Suppressor macrophage (primary cell): ENCODE results near the gene XPC.

Source experiments
- DNase-seq, 4 experiments: peaks; one replicate each; pipeline ENCODE4 v3.0.0-alpha.2; 2020 to 2022

The XPC gene

DNA sequence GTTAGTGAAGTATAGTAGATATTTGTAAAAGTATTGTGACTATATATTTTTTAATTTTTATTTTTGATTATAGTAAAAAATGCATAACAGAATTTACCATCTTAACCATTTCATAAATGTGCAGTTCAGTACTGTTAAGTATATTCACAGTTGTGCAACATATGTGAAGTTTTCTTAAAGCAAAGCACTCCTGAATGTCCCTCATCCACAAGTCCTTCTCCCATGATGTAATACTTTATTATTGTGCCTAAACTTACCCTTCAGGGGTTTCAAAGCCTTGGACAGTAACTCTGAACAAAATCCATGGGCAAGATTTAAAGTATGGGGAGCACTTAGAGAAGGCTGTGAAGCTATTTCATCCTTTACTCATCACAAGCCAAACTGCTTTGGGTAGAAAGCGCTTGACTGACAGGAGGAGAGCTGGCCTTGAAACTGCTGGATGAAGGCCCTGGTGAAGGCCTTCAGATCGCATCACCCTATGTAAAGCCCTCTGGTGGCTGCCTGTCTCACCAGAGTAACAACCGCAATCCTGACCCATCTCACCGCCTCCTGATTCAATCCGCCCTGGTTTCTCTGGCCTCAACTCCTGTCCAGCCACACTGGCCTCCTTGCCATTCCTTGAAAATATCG, 28.3 kb upstream of the XPC start:
- no peak for DNase-seq

DNA sequence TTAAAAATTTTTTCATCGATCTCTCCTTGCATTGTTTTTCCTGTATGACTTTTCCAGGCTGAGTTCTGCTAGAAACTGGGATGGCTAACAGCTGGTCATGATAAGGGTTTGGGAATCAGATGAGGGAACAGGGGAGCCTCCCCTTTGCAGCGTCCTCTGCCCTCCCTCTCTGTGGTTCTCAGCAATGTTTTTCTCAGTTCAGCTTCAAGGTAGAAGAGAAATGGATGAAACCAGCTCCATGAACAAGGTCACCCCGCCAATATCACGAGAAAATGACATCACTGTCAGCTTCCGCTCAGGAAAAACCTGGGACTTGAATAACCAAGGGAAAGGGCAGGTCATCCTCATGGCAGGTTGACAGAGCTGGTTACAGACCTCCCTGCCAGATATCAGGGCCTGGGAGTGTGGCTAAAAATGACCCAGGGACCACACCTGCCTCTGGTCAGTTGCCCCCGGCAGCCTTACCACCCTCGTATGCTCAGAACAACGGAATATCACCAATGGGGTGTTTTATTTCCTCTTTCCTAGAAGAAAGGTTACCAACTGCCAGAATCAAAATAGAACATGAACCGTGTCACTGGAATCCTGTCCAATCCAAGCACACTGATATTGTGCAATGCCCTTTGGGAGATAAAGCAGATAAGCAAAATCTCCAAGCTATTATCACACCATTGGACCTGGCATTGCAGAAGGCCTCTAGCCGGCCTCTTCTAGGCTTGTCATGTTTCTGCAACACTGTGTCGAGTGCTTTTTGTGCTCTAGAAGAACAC, 26.3 kb upstream of the XPC start:
- DNase-seq: peak in 3 of 4 experiments; percentile 9 to 50 (median 25)

DNA sequence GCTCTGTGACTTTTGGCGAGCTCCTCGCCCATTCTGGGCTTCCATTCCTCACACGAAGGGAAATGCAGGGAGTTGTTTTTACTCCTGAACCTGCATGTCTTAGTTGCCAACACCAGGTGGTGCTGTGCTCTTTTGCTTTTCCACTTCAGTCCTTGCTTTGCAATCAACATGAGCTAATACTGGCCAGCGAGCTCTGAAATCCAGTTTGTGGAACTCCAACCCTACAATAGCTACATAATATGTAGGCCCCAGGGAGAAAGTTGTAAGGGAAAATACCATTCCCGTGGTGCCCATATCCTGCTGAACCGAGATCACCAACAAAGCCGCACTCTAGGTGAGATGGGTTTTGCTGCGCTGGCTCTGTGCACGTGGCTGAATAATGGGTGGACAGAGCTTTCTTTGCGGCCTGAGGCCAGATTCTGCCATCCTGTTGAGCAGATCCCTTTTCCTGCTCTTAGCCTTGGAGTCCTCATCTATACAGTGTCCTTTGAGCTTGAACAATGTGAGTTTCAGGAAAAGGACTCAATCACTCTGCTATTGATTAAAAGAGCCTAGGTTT, 25.2 kb upstream of the XPC start:
- peak; percentile 64 to 82 (median 78) for DNase-seq

DNA sequence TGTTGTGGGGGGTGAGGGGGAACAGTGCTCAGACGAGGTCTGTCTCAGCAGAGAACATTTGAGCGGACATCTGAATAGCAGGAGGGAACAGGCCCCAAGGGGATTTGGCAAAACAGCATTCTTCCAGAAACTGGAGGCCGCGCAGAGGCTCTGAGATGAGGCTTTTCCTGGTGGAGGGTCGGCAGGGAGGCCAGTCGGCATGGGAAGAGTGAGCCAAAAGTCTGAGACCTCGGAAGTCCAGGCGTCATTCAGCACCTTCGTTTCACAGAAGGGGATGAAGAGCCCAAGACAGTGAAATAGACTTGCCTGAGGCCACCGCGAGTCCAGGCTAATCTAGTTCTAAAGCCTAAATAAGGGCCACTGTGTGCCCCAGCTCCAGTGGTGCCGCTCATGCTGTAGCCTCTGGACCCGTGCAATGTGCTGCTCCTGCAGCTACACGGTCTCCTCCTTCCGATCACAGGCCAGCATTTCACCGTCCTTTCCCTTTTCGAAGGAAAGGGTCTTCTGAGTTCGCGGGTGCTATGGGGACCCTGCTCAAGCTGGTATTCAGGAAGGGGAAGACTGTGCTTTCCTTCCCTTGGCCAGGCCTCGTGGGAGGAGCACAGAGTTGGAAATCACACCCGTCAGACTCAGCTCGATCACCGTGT, 24.6 kb upstream of the XPC start:
- no peak for DNase-seq

DNA sequence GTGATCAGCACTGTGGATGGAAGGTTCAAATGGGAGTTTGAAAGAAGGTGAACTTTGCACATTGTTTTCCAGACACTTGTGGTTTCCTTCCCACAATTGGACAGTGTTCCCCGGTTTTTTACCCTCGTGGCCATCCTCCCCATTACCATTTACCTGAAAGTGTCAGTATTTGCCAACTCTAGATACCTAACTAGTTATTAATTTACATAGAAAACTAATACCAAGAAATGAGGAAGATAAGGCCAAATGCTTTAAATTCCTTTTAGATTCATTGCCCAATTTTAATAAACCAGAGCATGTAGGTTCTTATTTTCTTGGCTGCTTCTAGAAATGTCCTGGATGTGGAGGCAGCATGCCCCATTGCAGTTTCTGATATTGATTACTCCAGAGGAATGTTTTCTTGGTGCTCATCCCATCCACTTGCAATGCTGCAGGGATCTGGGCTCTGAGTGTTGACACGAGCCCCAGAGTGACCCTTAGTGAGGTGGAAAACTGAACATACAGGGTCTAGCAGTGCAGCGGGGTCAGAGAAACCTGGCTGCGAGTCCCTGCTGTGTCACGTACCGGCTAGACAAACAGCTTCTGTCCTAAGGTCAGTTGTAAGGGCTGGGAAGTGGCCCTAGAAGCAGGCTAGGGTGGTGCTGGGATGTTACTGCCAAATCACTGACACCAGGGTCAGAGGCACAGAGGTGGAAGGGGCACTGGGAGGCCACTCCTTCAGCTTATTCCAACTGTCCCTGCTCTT, 23.7 kb upstream of the XPC start:
- DNase-seq: no peak

DNA sequence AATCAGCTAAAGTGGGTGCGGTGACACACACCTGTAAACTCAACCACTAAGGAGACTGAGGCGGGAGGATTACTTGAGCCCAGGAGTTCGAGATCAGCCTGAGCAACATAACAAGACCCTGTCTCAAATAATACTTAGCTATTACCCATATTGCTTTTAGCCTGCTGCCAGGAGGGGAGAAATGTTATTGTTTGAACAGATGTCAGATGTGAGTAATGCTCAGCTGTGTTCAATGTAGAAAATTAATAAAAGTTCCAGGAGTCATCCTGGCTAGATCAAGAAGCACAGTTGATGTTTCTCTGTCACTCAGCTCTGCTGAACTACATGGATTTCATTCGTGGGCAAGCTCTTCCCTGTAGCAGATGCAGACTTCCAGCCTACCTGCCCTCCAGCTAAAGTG, 22.4 kb upstream of the XPC start:
- no peak for DNase-seq

DNA sequence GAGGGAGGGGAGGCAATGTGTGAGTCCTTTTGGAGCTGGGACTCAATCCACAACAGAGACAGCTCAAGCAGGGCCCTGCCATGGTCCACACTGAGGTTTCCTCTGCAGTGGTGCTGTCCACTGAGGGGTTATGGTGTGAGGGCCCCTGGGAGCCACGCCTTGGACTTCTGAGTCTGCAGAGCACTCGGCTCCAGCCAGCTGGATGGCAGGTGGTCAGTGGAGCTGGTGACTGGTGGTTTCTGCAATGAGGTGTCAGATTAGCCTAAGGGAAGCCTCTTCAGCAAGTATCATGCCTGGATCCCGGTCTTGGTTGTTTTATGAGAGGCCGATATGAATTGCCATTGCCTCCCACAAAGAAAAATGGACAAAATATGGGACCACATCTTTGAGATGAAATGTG, 21.9 kb upstream of the XPC start:
- DNase-seq: no peak

DNA sequence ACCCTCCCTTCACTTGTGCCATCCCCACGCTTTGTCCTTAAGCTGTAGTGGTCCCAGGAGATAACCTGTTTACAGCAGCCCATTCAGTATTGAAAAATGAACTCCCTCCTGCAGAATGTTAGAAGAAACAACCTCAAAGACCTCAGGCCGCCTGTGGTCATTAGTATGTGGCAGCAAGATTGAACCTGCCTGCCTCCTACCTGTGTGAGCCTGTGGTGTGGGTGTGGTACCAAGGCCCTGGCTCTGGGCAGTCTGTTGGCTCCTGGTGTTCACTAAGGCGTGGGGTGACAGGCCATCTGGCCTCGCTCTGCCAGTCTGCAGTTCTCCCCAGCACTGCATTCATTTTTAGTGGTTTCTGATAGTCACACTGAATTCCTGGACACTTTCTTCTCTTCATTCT, 21.2 kb upstream of the XPC start:
- no peak for DNase-seq

DNA sequence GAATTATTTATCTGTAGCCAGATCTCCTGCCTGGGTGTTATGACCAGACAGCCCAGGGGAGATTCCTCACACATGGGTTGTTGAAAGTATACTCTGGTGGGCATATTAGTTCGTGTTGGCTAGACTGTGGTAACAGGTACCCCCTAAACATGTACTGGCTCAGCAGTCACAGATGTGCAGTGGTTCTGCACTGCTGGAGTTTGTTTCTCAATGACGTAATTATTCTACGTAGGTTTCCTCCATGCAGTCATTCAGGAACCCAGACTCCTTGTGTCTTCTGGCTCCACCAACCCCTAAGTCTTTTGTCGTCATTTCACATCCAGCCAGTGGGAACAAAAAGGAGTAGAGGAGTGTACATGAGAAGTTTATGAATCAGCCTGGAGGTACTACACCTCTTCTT, 16.5 kb upstream of the XPC start:
- no peak for DNase-seq

DNA sequence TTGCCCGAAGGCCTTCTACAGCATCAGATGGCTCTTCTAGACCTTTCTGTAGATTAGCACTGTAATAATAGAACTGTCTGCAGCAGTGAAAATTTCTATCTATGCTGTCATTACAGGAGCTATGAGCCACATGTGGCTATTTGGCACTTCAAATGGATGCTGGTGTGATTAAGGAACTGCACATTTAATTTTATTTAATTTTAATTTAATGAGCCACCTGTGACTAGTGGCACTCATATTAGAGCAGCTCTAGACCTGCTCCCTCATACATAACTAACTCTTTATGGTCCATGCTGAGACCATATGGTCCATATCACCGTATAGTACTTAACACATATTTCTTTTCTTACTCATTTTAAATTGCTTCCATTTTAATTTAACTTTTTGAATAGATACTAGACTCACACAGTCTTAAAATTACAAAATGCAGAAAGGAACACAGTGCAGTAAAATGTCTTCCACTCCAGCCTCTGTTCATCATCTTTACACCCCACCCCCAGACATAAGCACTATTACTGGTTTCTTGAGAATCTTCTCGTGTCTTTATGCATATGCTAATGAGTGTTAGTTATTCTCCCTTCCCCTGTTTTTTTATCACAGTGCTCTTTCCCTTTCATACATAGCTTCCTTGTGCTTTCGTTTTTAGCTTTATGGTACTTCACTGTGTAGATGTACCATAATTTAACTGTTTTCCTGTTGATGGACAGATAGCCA, 9.8 kb upstream of the XPC start:
- DNase-seq: no peak

DNA sequence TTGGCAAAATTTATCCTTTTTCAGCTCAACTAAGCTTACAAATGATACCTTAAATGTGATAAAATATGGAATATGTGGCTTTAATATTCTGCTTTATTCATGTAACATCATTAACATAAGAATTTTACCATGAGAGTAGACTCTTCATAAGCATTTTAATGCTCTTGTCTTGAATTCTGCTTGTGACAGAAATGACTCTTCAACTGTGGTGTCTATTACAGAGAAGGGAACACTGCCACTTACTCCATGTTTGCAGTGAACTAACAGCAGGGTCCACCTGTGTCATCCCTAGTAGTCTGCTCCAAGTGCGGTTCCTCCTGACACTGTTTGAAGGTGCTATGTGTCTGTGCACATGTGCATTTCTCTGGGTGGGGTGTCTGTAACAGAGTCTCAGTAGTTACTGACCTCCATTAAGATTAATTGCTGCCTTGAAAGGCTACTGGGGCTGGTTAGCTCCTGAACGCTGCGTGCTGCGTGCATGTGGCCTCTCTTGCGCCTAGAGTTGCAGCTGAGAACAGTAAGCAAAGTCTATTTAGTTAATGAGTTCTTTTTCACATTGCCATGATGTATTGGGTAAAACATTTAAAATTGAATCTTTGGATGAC, 8.6 kb upstream of the XPC start:
- DNase-seq: no peak

DNA sequence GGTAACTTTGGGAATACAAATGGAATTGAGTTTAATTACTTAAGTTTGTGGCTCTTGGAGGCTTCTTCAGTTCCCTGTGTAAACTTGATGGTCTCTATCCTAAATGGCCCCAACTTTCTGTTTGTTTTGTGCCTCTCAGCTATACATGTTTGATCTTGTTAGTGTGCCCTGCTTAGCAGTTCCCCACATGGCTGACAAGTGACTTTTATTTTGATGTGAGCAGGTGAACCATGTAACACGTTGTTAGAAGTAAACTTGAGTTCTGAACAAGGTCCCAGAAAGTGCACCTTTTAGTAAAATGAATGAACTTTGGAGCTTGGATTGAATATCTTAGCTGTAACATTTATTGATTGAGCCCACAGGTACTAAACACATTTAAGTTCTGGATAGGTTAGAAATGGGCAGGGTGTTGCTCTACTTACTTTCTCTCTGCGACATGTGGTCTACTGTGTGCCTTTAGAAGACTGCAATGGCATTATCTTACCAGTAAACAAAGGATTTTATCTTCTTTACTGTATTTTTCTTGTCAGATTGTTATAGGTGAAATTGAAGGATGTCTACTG, 4.7 kb upstream of the XPC start:
- no peak for DNase-seq

DNA sequence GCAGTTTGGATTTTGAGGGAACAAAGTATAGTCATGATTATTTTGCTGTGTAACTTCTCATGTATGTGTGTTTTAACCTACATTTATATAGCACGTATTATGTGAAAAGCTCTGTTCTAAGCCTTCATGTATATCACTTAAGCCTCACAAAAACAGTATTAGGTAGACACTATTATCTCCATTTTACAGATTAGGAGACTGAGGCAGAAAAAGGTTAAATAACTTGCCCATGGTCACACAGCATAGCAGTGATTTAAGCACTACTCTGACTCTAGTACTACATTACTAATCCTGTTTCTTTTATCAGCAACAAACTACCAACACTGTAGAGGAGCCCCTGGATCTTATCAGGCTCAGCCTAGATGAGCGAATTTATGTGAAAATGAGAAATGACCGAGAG, 2.9 kb upstream of the XPC start:
- no peak for DNase-seq

DNA sequence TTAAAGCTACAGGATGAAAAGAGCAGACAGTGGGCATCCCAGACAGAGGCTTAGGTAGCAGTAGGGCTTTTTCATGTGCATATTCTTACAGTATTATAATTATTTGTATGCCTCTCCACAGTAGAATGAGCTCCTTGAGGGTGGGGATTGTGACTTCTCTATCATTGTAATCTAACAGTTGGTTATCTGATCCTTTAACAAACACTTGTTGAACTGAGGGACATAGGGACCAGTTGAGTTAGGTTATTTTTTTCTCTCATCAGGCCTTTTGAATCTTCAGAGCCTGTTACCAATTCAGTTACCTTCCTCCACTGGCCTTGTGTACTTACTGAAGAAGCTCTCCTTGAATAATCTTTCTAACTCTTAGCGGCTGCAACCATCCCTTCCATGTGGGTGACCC, 1.4 kb upstream of the XPC start:
- DNase-seq: no peak

DNA sequence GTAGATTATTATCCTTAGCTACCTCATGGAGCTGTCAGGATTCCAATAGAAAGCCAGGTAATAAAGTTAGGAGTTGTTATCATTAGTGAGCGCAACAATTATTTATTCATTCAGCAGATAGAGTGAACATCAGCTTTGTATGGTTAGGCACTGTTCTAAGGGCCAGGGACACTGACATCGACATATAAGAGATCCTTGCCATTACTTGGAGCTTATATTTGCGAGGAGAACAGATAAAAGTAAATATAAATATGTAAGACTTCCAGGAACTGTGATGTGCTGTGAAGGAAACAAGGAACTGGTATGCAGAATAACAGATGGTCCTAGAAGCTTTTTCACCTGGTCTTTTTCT, 689 bp upstream of the XPC start:
- DNase-seq: no peak

DNA sequence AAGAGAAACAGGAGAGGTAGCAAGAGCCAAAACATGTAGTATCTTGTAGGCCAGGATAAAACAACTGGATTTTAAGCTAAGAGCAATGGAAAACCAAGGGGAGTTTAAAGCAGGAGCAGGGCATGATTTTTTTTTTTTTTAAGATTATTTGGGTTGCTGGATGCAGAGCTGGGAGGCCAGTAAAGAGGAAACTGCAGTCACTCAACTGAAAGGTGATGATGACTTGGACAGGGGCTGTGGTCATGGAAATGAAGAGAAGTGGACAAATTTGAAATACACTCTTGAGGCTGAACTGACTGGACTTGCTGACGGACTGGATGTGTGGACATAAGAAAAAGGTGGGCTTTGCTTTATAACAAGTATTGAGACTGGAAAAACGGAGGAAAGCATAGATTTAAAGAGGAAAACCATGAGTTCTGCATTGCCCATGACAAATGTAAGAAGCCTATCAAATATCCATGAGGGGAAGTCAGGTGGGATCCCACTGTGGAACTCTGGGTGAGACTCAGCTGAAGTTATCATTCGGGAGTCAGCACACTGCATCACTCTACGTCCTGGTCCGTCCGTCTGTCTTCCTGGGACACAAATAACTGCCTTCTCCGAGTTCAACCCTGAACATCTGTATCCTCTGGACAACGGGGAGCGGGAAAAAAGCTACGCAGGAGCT, 688 bp downstream of the XPC start:
- peak in 3 of 4 experiments; percentile 9 to 29 (median 22) for DNase-seq

DNA sequence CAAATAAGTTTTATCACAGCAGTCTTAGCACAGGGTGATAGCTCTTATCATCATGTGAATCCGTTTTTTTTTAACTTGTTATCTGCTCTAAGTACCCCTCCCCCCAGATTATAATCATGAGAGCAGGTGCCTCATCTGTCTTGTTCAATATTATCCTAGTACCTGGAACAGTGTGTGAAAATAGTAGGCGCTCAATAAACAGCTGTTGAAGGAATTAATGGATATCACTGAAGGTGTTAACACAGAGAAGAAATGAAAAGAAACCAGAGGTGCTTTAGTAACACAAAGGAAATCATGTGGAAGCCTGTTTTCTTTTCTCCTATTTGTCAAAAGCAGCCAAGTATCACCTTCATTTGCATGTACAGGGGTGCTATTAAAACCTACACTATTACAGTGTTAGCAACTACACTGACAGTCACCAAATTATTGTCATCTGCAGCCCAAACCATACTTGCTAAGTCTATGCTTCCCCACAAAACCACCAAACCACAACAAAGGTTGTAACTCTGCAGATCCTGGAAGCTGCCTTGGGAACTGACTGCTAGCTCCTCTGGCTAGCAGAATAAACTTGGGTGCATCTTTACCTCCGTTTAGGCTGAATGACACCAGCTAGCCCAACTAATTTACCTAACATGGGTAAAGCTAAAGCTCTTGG, 2.9 kb downstream of the XPC start:
- DNase-seq: peak in 1 of 4 experiments; percentile 30

DNA sequence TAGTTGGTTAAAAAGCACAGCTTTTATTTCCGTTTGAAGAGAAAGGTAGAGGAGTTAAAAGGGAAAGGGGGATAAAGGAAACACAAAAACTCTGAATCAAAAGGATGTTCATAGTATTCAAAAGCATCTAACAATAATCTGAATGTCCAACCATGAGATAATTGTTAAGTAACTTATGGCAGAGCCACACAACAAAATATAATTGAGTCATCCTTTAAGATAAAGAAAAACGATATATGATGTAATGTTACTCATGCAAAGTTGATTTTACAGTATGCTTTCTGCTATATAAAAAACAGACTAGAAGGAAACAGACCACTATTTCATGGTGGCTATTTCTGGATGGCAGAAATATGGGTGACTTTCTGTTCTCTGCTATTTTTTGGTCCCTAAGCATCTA, 3.9 kb downstream of the XPC start:
- no peak for DNase-seq

DNA sequence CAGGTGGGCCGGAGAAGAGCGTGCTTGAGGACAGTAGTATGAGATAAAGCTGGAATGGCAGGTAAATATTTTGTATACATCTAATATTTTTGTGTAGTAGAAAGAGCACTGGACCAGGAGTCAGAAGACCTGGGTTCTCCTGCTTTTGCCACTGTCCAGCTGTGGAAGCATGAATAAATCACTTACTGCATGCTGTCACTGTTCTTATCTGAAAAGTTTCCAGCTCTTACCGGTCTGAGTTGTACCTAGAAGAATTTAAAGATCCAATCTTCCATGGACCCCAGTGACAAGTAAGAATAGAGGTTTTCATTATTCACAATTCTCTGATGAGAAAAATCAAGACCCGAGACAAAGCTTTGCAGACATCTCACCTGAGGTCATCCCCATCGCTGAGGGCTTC, 5.9 kb downstream of the XPC start:
- no peak for DNase-seq

DNA sequence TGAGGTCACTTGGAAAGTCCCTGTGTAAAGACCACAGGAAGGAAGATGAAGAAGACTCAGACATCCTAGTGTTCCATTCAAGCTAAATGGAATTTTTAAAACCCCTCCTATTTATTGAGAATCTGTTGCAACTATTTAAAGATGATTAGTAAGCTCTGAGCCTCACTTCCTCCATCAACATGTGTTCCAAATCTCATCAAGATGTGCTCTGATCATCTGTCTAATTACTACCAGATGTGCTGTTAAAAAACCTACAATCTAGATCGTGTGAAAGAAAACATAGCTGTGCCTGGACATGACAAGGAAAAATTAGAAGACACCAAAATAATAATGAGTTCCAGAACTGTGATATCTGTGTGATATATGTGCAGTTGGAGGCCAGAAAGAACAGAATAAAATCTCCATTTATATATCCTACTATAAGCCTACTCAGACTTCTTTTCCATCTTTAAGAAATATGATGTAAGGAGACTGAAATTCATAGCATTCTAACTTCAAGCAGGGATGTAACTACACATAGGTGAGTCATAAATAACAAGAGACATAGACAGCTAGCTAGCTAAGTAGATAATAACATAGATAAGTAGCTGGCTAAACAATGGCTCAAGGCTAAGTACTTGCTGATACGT, 7.8 kb downstream of the XPC start:
- no peak for DNase-seq
